Adrenal gland (tissue), 12 donors: ENCODE measurements around the gene ARL3. TPM values are rescaled to one million over a fixed set of nuclear protein-coding genes. Genes with fewer than 3 reads are reported as not detected.

Experiments
- DNase-seq, 7 donors: peaks; one replicate each; pipeline ENCODE4 v3.0.0-alpha.2; 2019 to 2020
- H3K27ac ChIP-seq, 5 donors: fragments of 200-600 bp; sonication (generic) in 4 of 5; 1 replicate in 3 of 5; 2 replicates in 2 of 5; pipeline versions ENCODE4 v1.5.1 to v1.8.0; 2016 to 2020; ENCODE audit warnings: mild to moderate bottlenecking in 1 of 5
- H3K27me3 ChIP-seq: fragments of 200-600 bp; 2 replicates; pipeline ENCODE4 v1.8.0; 2021
- H3K36me3 ChIP-seq, 2 donors: fragments of 200-600 bp; replicated peaks in 1 of 2; 1 replicate in 1 of 2; 2 replicates in 1 of 2; pipeline versions ENCODE4 v1.5.1 to v1.8.0; 2018 to 2022
- H3K4me1 ChIP-seq, 2 donors: fragments of 200-600 bp; replicated peaks in 1 of 2; 1 replicate in 1 of 2; 2 replicates in 1 of 2; pipeline versions ENCODE4 v1.5.1 to v1.8.0; 2018 to 2021
- H3K4me3 ChIP-seq, 4 donors: fragments of 200-600 bp; sonication (generic) in 3 of 4; one replicate each; pipeline ENCODE4 v1.5.1; 2016 to 2018
- H3K9me3 ChIP-seq, 3 donors: fragments of 200-600 bp; sonication (generic) in 1 of 3; replicated peaks in 1 of 3; 1 replicate in 2 of 3; 2 replicates in 1 of 3; pipeline versions ENCODE4 v1.5.1 to v1.8.0; 2016 to 2021
- CTCF ChIP-seq, 6 experiments: fragments of 450-650 bp in 4 of 6; fragments of 200-600 bp in 2 of 6; sonication (generic) in 1 of 6; IDR thresholded peaks; 1 replicate in 5 of 6; 2 replicates in 1 of 6; pipeline versions ENCODE4 v1.5.1 to v1.8.0; 2016 to 2021; ENCODE audit warnings: antibody characterized with exemption in 6 of 6, mild to moderate bottlenecking in 2 of 6, moderate library complexity in 1 of 6
- POLR2A ChIP-seq, 2 donors: fragments of 450-650 bp; IDR thresholded peaks; one replicate each; pipeline ENCODE4 v1.6.1; 2017; ENCODE audit warnings: antibody characterized with exemption in 2 of 2, mild to moderate bottlenecking in 2 of 2, moderate library complexity in 1 of 2
- whole genome bisulfite sequencing, 4 donors: extraction: QIAGEN DNeasy Blood & Tissue Kit in 2 of 4; methylation state at CpG; one replicate each; pipeline versions ENCODE4 v1.1.5 to v1.1.7; 2013 to 2017; 5-methylcytosine and 5-hydroxymethylcytosine counted together
- intact Hi-C, 2 donors: fragments of 100-400 bp; cut with DNase I; formaldehyde crosslinking; loops; one replicate each; pipeline versions ENCODE4 v1.14.1 to v1.15.0; 2022 to 2023
- polyA plus RNA-seq, 3 donors: library from polyadenylated mRNA; stranded (reverse); fragments of 200-250 nt in 2 of 3; fragments of 350-450 nt in 1 of 3; fragmentation: Illumina TruSeq in 1 of 3; extraction: RNeasy Lipid Tissue Mini Kit (QIAGEN cat#74804) in 1 of 3; gene quantifications; one replicate each; pipeline ENCODE4 v1.2.3, GENCODE V29; 2013 to 2014
- total RNA-seq, 9 donors: library from RNA; depleted of rRNA in 4 of 9; stranded (reverse); fragments of >200 nt in 4 of 9; fragments of 120-200 nt in 1 of 9; fragmentation: NEBNext Ultra II Directional in 1 of 9; extraction: Animal tissue kit (Norgen Biotek cat#: 25700) in 1 of 9; gene quantifications; one replicate each; pipeline versions ENCODE4 v1.1.0 to v1.2.4, GENCODE V29; 2013 to 2023
- donor health status: healthy with polysubstance abuse.
- donor health status: Bipolar disorder and iron deficiency.
- donor health status: DM: yes; HTN: yes; CAD: no.
- donor health status: DM: no; HTN: no; CAD: no.
- donor health status: DM: no; HTN: no; CAD: no.
- donor health status: DM: yes; HTN: yes; CAD: no.

The ARL3 gene
- total and polyA plus RNA-seq, 12 donors: 4.8 to 20.5 (median 8.8) TPM

- H3K36me3 ChIP-seq: peaks cover 0 to 28% of the 10 kb centered on the region in 2 donors
- peak in 5 of 7 donors; percentile 67 to 80 (median 68) for DNase-seq
- intact Hi-C loops: no loop called here
- WGBS, 4 donors: 0 to 7% (median 4%) methylated on average over 2 to 22 of the region's 22 CpGs
- no peak for TF ChIP-seq CTCF (IDR thresholded peaks at IDR 0.05)
- no peak for TF ChIP-seq POLR2A (IDR thresholded peaks at IDR 0.05)
- peaks cover 11 to 33% of the 10 kb centered on the region in 2 donors for H3K4me1 ChIP-seq
- H3K9me3 ChIP-seq: no peaks in the 10 kb centered on the region
- H3K4me3 ChIP-seq: no peak overlapping the region
- H3K27ac ChIP-seq: peak overlapping the region in 2 of 5 donors; percentile 12 to 27
- H3K27me3 ChIP-seq: no peaks in the 10 kb centered on the region
Observed at GRCh38 chr10:102660888-102661657, 53.1 kb downstream of the ARL3 start.

GRCh38 chr10:102658802-102659201 lies 55.4 kb downstream of the ARL3 start:
- Histone ChIP-seq H3K27me3 (no peaks in the 10 kb centered on the region), H3K4me1 (peaks cover 11 to 39% of the 10 kb centered on the region in 2 donors), H3K27ac (peak overlapping the region in 2 of 5 donors; percentile 60 to 89), H3K36me3 (peaks cover 0 to 49% of the 10 kb centered on the region in 2 donors), H3K9me3 (no peaks in the 10 kb centered on the region), H3K4me3 (no peak overlapping the region)
- intact Hi-C loops: no loop called here
- TF ChIP-seq POLR2A (IDR thresholded peaks at IDR 0.05) (no peak), CTCF (IDR thresholded peaks at IDR 0.05) (no peak)
- 67 to 83% (median 77%) methylated on average over 4 to 5 of the region's 5 CpGs for WGBS, 4 donors
- no peak for DNase-seq

GRCh38 chr10:102657984-102658724 lies 56.0 kb downstream of the ARL3 start:
- peaks cover 11 to 45% of the 10 kb centered on the region in 2 donors for H3K4me1 ChIP-seq
- H3K4me3 ChIP-seq: no peak overlapping the region
- no peaks in the 10 kb centered on the region for H3K9me3 ChIP-seq
- no peaks in the 10 kb centered on the region for H3K27me3 ChIP-seq
- H3K27ac ChIP-seq: peak overlapping the region in 3 of 5 donors; percentile 21 to 89 (median 60)
- DNase-seq: peak in 4 of 7 donors; percentile 54 to 68 (median 56)
- 30 to 40% (median 39%) methylated on average over 12 to 13 of the region's 13 CpGs for WGBS, 4 donors
- H3K36me3 ChIP-seq: peaks cover 0 to 55% of the 10 kb centered on the region in 2 donors
- intact Hi-C loops: no loop called here
- TF ChIP-seq POLR2A (IDR thresholded peaks at IDR 0.05): no peak
- no peak for TF ChIP-seq CTCF (IDR thresholded peaks at IDR 0.05)

- 45 to 57% (median 53%) methylated on average over 11 of the region's 11 CpGs for WGBS, 4 donors
- H3K27ac ChIP-seq: peak overlapping the region in 2 of 5 donors; percentile 41 to 60
- intact Hi-C loops: no loop called here
Observed at GRCh38 chr10:102657451-102657850, 56.7 kb downstream of the ARL3 start.

More at GRCh38 chr10:102657451-102657850, 56.7 kb downstream of the ARL3 start:
- Histone ChIP-seq H3K4me3 (no peak overlapping the region), H3K9me3 (no peaks in the 10 kb centered on the region), H3K36me3 (peaks cover 0 to 62% of the 10 kb centered on the region in 2 donors), H3K4me1 (peaks cover 11 to 52% of the 10 kb centered on the region in 2 donors), H3K27me3 (no peaks in the 10 kb centered on the region)
- no peak for DNase-seq
- TF ChIP-seq CTCF (IDR thresholded peaks at IDR 0.05) (no peak), POLR2A (IDR thresholded peaks at IDR 0.05) (no peak)
